Measurements from ENCODE around the gene CWC27.

DNA sequence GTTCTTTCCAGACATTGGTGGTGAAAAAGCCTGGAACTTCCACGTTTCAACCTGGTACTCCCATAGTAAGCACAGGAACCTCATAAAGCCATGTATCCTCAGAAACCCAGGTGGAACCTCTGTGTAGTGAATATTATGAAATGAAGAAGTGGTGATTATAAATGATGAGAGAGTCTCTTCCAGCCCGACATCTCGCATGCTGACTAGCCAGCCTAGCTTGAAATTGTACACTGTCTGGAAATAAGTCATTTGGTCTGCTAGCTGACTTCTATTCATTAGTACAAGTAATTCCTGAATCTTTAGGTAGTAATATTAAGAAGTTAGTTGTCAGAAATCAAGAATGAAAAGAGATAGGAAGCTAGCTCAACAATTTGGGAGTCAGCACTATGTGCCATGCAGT, 203.3 kb downstream of the CWC27 start:
- TF ChIP-seq, protein P1, sequence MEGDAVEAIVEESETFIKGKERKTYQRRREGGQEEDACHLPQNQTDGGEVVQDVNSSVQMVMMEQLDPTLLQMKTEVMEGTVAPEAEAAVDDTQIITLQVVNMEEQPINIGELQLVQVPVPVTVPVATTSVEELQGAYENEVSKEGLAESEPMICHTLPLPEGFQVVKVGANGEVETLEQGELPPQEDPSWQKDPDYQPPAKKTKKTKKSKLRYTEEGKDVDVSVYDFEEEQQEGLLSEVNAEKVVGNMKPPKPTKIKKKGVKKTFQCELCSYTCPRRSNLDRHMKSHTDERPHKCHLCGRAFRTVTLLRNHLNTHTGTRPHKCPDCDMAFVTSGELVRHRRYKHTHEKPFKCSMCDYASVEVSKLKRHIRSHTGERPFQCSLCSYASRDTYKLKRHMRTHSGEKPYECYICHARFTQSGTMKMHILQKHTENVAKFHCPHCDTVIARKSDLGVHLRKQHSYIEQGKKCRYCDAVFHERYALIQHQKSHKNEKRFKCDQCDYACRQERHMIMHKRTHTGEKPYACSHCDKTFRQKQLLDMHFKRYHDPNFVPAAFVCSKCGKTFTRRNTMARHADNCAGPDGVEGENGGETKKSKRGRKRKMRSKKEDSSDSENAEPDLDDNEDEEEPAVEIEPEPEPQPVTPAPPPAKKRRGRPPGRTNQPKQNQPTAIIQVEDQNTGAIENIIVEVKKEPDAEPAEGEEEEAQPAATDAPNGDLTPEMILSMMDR (IDR thresholded peaks at IDR 0.05) = no peak
- no peak for TF ChIP-seq EP300 (IDR thresholded peaks at IDR 0.05)

Measured in gastroesophageal sphincter (tissue), 3 donors.